Hematopoietic multipotent progenitor cell treated with erythropoietin and hydrocortisone succinate and interleukin-3 and kit ligand, for 17 days (in vitro differentiated cells): ENCODE measurements around the gene TRAPPC4.
"Not testable (repeated sequence)": the region's sequence is repeated elsewhere in the genome, so short reads cannot be mapped to it uniquely, and the experiment has no call there.

Experiments
- DNase-seq: peaks from one replicate; pipeline ENCODE4 v3.0.0-alpha.2; 2015; ENCODE audit warnings: low spot score

The TRAPPC4 gene

DNA sequence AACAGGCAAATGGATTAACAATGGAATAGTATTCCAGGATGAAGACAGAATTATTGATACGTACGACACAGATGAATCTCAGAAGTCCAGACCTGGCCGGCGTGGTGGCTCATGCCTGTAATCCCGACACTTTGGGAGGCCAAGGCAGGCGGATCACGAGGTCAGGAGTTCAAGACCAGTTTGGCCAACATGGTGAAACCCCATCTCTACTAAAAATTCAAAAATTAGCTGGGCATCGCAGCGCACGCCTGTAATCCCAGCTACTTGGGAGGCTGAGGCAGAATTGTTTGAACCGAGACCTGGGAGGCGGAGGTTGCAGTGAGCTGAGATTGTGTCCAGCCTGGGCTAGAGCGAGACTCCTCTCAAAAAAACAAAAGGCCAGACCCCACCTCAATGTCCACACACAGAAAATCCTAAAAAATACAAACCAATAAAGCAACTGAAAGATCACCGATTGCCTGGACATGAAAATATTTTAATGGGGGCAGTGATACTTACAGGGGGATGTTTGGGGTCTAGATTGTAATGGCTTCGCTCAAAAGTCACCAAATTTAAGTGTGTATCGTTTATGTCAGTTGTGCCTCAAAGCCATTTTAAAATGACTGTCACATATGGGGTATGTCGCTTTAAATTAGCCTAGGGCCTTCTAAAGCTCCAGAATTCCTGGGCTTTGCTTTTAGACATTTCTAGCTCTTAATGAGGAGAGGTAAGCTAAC is 4.2 kb upstream of the TRAPPC4 start:
- DNase-seq: no peak

DNA sequence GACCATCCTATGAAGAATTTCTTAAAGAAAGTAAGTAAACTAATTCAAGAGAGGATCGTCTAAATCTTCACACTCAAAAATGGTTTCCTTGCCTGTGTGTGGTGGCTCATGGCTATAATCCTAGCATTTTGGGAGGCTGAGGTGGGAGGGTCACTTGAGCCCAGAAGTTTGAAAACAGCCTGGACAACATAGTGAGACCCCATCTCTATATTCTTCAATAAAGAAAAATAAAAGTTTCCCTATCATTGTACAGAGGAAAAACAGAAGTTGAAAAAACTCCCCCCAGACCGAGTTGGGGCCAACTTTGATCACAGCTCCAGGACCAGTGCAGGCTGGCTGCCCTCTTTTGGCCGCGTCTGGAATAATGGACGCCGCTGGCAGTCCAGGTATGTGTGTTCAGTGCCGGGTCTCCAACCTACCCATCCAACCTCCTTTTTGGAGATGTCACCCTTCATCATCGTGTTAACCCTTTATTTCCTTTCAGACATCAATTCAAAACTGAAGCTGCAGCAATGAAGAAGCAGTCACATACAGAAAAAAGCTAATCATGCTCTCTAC is 3.4 kb upstream of the TRAPPC4 start:
- DNase-seq: no peak

DNA sequence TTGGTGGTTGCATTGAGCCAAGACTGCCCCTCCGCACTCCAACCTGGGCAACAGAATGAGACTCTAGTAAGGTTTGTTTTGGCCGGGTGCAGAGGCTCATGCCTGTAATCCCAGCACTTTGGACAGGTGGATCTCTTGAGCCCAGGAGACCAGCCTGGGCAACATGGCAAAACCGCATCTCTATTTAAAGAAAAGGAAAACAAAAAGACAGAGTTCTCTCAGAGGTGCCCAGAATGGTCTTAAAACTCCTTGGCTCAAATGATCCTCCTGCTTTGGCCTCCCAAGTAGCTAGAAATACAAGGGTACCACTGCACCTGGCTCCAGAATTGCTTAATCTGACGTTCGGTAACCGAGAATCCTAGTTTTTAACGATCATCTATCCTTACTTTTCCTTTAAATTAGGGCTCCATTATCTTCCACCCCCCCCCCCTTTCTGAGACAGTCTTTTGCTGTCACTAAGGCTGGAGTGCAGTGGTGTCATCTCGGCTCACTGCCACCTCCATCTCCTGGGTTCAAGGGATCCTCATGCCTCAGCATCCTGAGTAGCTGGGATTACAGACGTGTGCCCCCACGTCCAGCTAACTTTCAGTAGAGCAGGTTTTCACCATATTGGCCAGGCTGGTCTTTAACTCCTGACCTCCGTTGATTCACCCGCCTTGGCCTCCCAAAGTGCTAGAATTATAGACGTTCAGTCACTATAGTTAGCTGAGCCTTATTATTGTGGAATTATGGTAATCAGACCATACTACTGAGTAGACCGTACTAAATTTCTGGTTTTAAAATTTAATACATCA is 2.2 kb upstream of the TRAPPC4 start:
- DNase-seq: no peak

DNA sequence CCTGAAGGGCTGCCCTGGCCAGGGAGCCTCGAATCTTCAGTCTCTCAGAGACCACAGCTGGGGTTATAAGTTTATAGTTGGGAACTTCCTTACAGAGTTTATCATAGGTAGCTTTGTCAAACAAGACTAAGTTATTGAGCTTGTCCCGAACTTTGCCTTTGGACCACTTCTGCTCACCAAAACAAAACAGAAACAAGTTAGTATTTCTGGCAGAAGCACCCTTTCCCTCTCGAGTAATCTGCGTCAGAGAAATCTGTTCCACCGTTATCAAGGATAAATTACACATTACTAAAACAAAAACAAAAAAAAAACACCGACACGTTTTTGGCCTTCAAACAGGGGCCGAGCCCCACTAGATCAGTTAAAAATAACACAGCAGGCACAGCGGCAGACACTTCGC is 1.2 kb upstream of the TRAPPC4 start:
- not testable (repeated sequence) for DNase-seq

DNA sequence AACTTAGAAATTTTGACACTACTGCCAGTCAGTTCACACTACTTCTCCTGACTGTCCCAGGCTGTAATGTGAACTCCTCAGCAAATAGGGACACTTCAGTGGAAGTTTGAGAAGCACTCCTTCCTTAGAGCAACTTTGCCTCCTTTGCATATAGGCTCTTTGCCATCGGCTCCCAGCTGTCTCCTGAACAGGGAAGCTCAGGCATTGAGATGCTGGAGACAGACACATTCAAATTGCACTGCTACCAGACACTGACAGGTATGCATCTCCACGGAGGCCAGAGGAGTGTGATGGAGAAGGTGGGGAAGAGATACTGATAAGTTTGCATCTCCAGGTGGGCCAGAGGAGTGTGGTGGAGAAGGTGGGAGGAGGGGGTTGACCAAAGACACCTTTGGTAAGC is 1.4 kb downstream of the TRAPPC4 start:
- no peak for DNase-seq

DNA sequence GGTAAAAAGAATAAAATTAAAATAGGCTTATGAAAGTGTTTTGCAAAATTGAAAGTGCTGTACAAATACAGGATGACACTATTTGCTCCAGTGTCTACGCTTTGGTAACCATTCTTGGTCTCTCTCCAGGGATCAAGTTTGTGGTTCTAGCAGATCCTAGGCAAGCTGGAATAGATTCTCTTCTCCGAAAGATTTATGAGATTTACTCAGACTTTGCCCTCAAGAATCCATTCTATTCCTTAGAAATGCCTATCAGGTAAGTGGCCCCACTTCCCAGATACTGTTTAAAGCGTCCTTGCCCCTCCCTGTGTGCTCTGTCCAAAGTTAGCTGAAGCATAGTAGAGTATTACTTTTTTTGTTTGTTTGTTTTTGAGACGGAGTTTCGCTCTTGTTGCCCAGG is 3.1 kb downstream of the TRAPPC4 start:
- no peak for DNase-seq

DNA sequence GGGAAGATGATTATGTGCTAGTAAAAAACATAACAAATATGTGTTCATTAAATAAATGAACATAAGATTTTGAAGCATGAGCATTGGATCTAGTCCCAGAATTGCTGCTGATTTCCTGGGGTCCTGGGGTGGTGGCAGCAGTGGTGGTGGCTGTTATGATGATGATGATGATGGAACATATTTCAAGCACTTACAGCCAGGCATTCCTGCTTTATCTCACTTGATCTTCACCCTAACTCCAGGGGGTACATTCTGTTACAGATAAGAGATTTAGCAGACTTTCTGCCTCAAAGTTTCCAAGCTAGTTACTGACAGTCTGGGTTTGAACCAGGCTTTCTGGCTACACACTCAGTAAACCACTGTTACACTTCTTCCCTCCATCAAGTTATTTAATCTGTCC is 5.2 kb downstream of the TRAPPC4 start:
- DNase-seq: no peak

DNA sequence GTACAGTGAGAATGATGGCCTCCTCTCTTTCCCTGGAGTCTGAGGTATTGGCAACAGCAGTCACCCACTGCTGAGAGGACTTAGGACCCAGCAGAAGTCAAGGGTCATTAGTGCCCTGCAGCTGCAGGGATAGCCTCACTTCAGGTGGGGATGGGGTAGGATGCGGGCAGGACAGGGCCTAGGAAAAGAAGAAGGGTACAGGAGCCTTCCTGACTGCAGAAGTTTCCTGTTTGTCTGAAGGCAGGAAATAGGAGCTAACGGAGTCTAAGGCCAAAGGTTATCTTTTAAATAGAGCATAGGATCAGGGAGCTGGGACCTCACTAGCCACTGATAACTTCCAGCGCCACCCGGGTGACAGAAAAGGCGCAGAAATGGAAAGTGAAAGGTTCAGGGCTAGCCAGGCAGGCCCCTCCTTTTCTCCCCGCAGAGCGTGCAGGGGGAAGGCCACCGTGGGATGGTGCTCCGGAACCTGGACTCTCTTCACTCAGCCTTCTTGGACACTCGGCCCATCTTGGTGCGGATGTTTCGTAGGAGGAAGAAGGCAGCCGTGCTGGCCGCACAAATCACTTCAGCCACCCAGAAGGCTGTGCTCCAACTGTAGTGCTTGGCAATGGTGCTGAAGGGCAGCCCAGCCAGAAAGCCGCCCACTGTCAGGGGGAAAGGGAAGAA is 6.0 kb downstream of the TRAPPC4 start:
- DNase-seq: no peak

DNA sequence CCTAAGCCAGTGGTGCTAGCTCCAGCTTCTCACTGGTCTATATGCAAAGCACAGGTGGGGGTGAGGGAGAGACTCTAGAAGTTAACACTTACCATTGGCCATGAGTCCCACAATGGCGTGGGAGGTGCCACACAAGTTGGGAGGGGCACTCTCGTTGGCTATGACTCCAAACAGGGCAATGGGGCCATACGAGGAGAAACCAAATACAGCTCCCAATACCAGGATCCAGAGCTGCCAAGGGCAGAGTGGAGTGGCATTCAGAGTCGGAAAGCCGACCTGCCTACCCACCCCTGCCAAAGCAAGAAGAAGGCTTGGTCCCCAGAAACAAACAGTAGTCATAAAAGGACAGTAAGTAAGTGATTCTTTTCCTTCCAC is 6.5 kb downstream of the TRAPPC4 start:
- no peak for DNase-seq

DNA sequence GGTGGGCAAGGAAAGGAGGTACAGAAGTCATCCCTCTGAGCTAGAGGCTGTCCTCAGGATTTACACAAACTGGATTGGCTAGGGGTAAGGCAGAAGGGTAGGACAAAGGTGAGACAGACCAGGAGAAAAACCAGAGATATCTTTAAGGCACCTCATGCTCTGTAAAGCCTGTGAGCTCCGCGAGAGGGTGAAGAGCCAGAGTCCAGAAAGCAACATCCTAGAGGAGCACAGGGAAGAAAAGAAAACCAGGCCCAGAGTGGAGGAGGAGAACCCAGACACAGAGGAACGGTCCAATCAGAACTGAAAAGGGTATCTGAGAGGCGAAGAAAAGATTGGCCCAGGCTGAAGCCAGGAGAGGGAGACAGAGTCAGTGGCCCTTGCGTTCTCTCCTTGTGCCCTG is 7.0 kb downstream of the TRAPPC4 start:
- DNase-seq: no peak

DNA sequence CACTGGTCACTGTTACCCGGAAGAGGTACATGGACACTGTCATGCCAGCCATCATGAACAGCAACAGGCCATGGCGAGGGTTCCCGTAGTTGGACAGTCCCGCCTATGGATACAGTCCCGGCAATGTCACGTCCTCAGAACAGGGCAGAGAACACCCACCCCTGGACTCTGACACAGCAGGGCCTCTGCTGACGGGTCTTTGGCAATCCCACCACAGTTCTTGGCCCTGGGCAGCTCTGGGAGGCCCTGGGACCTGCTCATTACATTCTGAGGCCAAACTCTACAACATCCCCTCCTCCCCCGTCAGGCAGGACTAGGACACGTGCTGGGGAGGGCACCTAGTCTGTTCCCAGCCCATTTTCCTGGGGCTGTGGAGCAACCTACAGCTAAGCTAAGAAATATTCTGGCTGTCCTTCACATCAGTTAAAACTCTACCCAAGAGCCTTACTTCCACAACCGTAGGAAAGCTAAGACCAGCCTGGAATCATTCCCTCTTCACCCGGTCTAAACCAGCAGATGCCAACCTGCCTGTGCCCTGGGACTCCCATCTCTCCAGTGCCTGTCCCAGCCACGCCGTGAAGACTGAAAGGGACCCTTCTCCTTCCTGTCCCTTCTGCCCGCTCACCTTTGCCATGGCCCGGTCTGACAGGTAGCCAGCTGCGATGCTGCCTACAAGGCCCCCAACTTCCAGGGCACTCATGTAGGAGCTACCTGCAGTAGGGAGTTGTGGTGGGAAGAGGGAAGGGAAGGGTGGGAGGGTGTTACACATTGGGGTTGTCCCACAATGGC is 7.6 kb downstream of the TRAPPC4 start:
- DNase-seq: no peak

DNA sequence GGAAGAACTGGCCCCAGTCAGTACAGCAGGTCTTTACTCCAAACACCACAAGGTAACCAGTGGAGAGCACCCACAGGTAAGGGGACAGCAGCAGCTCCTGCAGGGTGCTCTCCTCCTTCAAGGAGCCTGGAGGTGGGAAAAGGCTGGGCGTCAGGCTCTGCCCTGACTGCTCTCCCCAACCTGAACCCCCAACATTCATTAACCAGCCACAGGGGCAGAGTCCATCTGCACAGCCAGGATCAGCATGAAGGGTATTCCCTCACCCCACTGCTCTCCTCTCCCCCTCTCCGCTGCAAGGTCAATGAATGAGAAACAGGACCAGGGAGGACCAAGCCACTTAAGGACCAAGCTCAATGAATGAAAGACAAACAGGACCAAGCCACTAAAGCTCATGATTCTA is 8.4 kb downstream of the TRAPPC4 start:
- no peak for DNase-seq

DNA sequence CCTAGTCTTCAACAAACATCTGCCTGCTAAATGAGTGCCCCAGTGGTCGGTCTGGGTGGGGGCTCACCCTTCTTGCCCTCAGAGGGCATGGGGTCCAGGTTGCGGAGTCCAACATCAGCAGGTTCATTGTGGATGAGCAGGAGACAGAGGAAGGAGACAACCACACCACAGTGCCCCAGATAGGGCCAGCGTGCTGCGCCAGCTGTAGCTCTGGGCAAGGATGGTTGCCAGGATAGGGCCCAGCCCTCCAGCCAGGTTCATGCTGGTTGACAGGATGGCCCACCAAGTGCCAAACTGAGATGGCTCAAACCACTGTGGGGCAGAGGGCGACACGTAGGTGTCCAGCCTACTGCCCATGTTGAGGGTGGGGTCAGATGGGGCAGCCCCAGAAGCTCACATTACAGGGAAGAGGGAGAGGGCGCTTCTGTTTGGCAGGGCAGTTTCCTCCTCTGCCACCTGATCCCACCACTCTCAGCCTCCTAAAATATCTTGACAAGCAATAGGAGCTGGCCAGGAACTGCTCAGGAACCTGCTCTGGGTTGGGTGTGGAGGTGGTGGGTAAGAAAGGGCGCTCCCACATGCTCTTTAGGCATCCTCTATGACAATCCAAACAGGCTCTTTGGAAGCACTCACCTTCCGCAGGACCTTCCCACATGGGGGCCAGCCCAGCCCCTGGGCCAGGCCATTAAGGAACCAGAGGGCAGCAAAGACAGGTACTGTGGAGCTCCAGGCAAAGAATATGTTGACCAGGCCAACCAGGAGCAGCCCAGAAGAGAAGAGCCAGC is 9.2 kb downstream of the TRAPPC4 start:
- DNase-seq: no peak

DNA sequence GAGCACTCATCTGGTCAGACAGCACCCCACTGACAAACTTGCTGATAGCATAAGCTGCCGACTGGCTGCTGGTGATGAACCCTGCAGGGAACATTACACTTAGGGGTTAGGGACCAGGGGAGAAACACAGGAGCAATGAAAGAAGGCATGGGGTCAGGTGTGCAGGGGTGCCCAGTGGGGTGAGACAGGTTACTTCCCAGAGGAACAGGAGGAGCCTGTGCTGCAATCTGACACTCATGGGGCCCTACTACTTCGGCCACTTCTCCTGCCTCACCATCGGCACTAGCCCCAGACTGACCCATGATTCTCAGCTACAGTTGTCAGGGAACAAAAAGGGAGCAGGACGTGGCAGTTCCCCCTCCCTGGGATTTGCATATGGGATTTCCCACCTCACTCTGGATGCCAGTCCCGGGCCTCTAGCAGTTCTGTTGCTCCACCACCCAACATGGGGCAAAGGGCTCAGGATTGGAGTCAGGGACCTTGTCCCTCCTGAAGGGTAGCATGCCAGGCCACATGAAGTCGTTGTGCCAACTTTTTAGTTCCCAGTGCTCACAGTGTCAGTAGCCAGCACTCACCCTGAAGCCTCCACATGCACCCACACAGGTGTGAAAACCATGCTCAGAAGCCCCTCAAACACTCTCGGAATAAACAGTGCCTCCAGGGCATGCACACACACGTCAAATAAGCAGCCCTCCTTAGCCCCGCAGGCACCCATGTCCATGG is 9.9 kb downstream of the TRAPPC4 start:
- DNase-seq: no peak

DNA sequence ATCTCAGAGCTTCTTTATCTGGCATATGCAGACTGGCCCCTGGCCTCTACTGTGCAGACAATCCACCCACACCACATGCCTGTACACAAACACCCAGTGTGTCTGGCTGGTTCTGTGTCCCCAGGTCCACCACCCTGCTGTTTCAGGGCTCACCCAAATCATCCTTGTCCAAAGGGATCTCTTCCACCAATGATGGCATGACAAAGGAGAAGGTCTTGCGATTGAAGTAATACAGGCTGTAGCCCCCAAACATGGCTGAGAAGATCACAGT is 10.4 kb downstream of the TRAPPC4 start:
- peak; percentile 56 for DNase-seq

DNA sequence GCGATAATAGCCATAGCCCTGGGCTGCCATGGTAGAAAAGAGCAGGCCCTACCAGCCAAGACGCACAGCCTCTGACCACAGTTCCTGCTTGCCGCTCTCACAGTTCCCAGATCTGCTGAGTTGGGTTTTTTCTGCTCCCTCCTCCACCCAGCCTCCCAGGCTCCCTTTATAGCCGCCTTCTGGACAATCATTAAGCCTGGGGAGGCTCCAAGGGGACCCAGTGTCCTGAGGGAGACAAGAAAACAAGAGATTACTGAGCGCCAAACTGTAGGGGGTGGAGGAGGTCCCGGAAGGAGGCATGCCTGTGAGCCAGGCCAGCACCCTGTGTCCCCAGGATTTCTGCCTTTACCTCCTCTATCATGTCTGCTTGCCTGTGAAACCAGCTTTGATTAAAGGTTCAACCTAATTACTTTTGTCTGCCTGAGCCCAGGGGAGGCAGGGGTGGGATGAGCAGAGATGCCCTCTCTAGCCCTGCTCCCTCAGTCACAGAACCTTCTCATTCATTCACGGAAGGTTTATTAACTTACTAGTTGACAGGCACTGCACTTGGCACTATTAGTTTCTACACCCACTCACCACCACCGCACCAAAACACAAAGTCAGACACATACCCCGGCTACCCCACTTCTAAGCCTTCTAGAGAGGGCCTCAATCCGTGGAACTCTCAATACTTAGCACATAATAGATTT is 10.9 kb downstream of the TRAPPC4 start:
- no peak for DNase-seq

DNA sequence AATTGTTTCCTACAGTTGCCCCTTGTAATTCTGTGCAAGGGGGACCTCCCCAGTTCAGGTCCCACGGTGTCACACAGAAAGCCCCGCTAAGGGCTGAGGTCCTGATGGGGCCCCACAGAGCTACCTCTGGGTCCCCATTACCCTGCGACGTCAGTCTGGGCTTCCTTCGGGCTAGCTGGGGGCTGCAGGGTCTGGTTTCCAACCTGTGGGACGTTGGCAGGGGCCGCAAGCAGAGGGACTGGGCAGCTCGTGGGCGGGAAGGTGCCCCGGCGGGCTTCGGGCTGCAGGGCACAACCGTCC is 11.4 kb downstream of the TRAPPC4 start:
- no peak for DNase-seq

DNA sequence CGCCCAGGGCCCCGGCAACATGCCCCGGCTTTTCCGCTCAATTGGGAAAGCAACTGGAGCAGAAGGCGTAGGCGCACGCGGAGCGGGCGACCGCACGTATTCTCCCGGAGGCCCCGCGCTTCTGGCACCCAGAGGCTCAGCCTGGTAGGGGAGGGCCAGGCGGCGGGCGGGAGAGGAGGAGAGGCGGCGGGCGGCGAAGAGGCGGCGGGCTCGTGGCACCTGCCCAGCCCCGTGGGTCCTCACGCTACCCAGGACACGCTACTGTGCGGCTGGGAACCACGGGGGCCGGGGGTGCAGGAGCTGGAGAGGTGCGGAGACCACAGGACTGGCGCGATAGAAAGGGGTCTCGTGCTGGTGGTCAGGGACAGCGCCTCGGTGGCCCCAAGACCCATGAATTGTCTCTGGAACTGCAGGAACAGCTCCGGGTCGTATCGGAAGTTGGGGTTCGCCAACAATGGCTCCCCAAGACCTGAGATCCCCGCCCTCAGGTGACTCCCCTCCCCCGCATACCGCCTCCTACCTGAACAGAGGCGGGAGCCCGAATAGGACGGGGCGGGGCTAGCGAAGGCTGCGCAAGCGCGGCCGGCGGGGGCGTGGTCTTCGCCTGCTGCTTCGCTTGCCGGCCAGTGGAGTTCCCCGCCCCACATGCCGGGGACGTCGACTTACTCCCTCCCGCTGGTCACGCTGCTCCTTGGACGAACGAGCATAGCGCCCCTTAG is 11.9 kb downstream of the TRAPPC4 start, which contains the start of gene SLC37A4:
SLC37A4 (minus strand) TSS at position 549 of the 719 bp plus-strand sequence.
- DNase-seq: peak; percentile 99

DNA sequence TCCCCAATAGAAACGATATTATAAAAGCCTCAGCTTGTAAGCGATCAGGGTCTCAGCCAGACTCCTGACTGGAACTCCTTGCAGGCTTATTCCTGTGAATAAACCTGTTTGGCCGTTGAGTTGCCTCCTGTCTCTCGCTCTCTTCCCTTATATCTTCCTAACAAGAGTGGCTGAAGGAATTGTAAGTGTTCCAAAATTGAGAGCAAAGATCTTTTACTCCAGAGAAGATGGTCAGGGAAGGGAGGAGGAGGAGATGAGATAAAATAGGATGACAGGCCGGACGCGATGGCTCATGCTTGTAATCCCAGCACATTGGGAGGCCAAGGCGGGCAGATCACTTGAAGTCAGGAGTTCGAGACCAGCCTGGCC is 13.3 kb downstream of the TRAPPC4 start:
- DNase-seq: no peak

DNA sequence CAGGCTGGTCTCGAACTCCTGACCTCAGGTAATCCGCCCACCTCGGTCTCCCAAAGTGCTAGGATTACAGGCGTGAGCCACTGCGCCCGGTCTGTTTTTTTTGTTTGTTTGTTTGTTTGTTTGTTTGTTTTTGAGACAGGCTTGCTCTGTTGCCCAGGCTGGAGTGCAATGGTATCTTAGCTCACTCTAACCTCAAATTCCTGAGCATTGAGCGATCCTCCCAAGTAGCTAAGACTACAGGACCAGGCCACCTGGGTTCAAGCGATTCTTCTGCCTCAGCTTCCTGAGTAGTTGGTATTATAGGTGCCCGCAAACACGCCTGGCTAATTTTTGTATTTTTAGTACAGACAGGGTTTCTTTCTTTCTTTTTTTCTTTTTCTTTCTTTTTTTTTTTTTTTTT is 14.9 kb downstream of the TRAPPC4 start:
- not testable (repeated sequence) for DNase-seq
